Left ventricle myocardium inferior (tissue), 1 donor: Measurements from ENCODE around the gene ATP11A. TPM values are rescaled to one million over a fixed set of nuclear protein-coding genes. Genes with fewer than 3 reads are reported as not detected.

Experiments used
- DNase-seq: peaks from one replicate; pipeline ENCODE4 v3.0.0-alpha.2; 2020
- H3K27ac ChIP-seq: fragments of 200-600 bp; replicated peaks from 2 replicates; pipeline ENCODE4 v1.8.0; 2021
- H3K27me3 ChIP-seq: fragments of 200-600 bp; 2 replicates; pipeline ENCODE4 v1.8.0; 2021; ENCODE audit warnings: low read depth
- H3K36me3 ChIP-seq: fragments of 200-600 bp; 2 replicates; pipeline ENCODE4 v1.8.0; 2021
- H3K4me1 ChIP-seq: fragments of 200-600 bp; 2 replicates; pipeline ENCODE4 v1.8.0; 2021
- H3K4me3 ChIP-seq: fragments of 200-600 bp; 2 replicates; pipeline ENCODE4 v1.8.0; 2021; ENCODE audit warnings: mild to moderate bottlenecking, moderate library complexity
- H3K9me3 ChIP-seq: fragments of 200-600 bp; replicated peaks from 2 replicates; pipeline ENCODE4 v1.8.0; 2021
- intact Hi-C: fragments of 100-400 bp; cut with micrococcal nuclease; formaldehyde crosslinking; loops from one replicate; pipeline ENCODE4 v1.11.0; 2022
- long read RNA-seq: library from polyadenylated mRNA; unstranded; transcript quantifications from one replicate; pipeline ENCODE4 v2.0.0, GENCODE V29; 2021
- total RNA-seq: library from RNA; stranded (reverse); fragmentation: NEBNext Ultra II Directional; extraction: Animal tissue kit (Norgen Biotek cat#: 25700); gene quantifications from one replicate; pipeline ENCODE4 v1.2.1, GENCODE V29; 2021
- TF ChIP-seq, protein P1 (sequence below): fragments of 200-600 bp; IDR thresholded peaks from 2 replicates; pipeline ENCODE4 v1.8.0; 2021; ENCODE audit warnings: antibody characterized with exemption, mild to moderate bottlenecking, borderline replicate concordance
- donor health status: DM: no; HTN: yes; CAD: no; lungs with severe emphysema.

The ATP11A gene
- 106 TPM for total RNA-seq
- long read RNA-seq, transcript ATP11A-217 (1 exons, 3,542 nt): major isoform, 46 of 61 reads
- long read RNA-seq, partial matches to known transcripts: 2 of 61 reads
- long read RNA-seq, other reads (novel, unspliced or antisense): 13 of 61 reads

GRCh38 chr13:112689303-112690245, at the start of gene ATP11A:
Gene ATP11A, plus strand, starts transcription at chr13:112690038. Its CDS starts 379 bp downstream, at chr13:112690417.
- H3K36me3 ChIP-seq: no peaks in the 10 kb centered on the region
- H3K4me1 ChIP-seq: peaks cover 57% of the 10 kb centered on the region
- intact Hi-C loops: no loop called here
- TF ChIP-seq, protein P1, sequence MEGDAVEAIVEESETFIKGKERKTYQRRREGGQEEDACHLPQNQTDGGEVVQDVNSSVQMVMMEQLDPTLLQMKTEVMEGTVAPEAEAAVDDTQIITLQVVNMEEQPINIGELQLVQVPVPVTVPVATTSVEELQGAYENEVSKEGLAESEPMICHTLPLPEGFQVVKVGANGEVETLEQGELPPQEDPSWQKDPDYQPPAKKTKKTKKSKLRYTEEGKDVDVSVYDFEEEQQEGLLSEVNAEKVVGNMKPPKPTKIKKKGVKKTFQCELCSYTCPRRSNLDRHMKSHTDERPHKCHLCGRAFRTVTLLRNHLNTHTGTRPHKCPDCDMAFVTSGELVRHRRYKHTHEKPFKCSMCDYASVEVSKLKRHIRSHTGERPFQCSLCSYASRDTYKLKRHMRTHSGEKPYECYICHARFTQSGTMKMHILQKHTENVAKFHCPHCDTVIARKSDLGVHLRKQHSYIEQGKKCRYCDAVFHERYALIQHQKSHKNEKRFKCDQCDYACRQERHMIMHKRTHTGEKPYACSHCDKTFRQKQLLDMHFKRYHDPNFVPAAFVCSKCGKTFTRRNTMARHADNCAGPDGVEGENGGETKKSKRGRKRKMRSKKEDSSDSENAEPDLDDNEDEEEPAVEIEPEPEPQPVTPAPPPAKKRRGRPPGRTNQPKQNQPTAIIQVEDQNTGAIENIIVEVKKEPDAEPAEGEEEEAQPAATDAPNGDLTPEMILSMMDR: no peak
- H3K27me3 ChIP-seq: no peaks in the 10 kb centered on the region
- DNase-seq: peak; percentile 95
- peak within 1 kb of the TSS; percentile 99 for H3K4me3 ChIP-seq
- no peaks in the 10 kb centered on the region for H3K9me3 ChIP-seq
- H3K27ac ChIP-seq: peak within 1 kb of the TSS; percentile 97

DNA sequence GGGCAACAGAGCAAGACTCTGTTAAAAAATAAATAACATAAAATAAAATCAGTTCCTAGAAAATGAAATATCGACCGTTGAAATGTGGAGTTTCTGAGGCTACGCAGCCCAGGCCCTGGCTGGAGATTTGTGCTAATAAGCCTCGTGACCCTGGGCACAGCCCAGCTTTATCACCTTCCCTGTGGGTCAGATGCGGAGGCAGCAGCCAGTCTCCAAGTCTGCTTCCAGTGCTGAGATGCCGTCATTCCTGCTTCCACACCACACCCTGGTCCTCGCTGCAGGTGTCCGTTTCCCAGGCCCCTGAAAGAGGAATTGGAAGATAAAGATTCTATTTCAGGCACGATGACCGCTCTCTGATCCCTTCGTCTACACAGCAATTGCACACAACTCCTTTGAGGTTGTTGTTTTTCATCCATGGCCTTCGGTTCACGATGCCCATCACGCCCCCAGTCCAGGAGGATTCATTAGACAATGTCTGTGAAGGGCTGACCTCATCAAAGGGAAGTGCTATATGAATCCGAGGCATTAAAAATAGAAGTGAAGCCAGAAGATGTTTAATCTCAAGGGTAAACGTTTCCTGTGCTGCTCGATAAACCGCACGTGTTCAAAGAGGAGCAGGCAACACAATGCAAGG, 48.3 kb upstream of the ATP11A start:
- no peak for DNase-seq
- peaks cover 7% of the 10 kb centered on the region for H3K4me1 ChIP-seq
- no peaks in the 10 kb centered on the region for H3K36me3 ChIP-seq
- TF ChIP-seq, protein P1: no peak
- no peak overlapping the region for H3K27ac ChIP-seq
- H3K4me3 ChIP-seq: no peak overlapping the region
- intact Hi-C loops: no loop called here
- no peaks in the 10 kb centered on the region for H3K9me3 ChIP-seq
- peaks cover 42% of the 10 kb centered on the region for H3K27me3 ChIP-seq

DNA sequence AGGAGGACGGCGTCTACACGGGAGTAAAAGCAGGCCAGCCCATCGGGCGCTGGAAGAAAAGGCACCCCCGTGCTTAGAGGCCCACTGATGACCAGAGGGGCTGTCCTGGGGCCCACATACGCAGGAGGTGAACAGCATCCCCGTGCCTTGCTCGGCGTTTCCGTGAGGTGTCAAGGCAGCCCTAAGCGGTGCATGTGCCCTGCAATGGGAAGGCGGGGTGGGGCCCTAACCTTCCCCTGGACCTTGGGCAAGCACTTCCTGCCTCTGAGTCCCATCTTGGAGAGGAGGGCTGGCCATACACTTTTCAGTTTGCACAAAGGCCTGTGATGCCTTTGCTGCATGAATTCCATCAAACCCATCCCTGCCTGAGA, 47.8 kb upstream of the ATP11A start:
- no peaks in the 10 kb centered on the region for H3K36me3 ChIP-seq
- peaks cover 7% of the 10 kb centered on the region for H3K4me1 ChIP-seq
- no peak overlapping the region for H3K4me3 ChIP-seq
- TF ChIP-seq, protein P1: no peak
- intact Hi-C loops: no loop called here
- peaks cover 37% of the 10 kb centered on the region for H3K27me3 ChIP-seq
- no peak for DNase-seq
- H3K27ac ChIP-seq: no peak overlapping the region
- no peaks in the 10 kb centered on the region for H3K9me3 ChIP-seq

- intact Hi-C loops: no loop called here
- Histone ChIP-seq H3K4me3 (no peak overlapping the region), H3K9me3 (no peaks in the 10 kb centered on the region), H3K27ac (no peak overlapping the region), H3K27me3 (peaks cover 19% of the 10 kb centered on the region), H3K4me1 (peaks cover 7% of the 10 kb centered on the region), H3K36me3 (no peaks in the 10 kb centered on the region)
- TF ChIP-seq, protein P1: no peak
- DNase-seq: no peak
Measured at GRCh38 chr13:112643759-112644459, 45.9 kb upstream of the ATP11A start.

GRCh38 chr13:112645327-112645914, 44.4 kb upstream of the ATP11A start:
- no peak for DNase-seq
- intact Hi-C loops: no loop called here
- TF ChIP-seq, protein P1: no peak
- H3K4me3 ChIP-seq: no peak overlapping the region
- peaks cover 3% of the 10 kb centered on the region for H3K27me3 ChIP-seq
- H3K9me3 ChIP-seq: no peaks in the 10 kb centered on the region
- no peak overlapping the region for H3K27ac ChIP-seq
- H3K36me3 ChIP-seq: no peaks in the 10 kb centered on the region
- peaks cover 5% of the 10 kb centered on the region for H3K4me1 ChIP-seq
